Mucosa of descending colon (tissue), 3 donors: ENCODE data around the gene SLC4A4. TPM values are rescaled to one million over a fixed set of nuclear protein-coding genes. Genes with fewer than 3 reads are reported as not detected.

Experiments used
- ATAC-seq: fragments of 200-7000 bp; cut with Tn5 transposase; one replicate; pipeline ENCODE4 v1.9.1; 2020; ENCODE audit warnings: mild to moderate bottlenecking, moderate library complexity
- DNase-seq, 3 donors: peaks; one replicate each; pipeline ENCODE4 v3.0.0-alpha.2; 2020
- H3K36me3 ChIP-seq: fragments of 200-600 bp; one replicate; pipeline ENCODE4 v1.8.0; 2021; ENCODE audit warnings: low read depth, mild to moderate bottlenecking
- H3K4me1 ChIP-seq: fragments of 200-600 bp; one replicate; pipeline ENCODE4 v1.8.0; 2021; ENCODE audit warnings: low read depth, mild to moderate bottlenecking
- H3K4me3 ChIP-seq: fragments of 200-600 bp; one replicate; pipeline ENCODE4 v1.8.0; 2021; ENCODE audit warnings: mild to moderate bottlenecking
- H3K9me3 ChIP-seq: fragments of 200-600 bp; one replicate; pipeline ENCODE4 v1.8.0; 2021; ENCODE audit warnings: mild to moderate bottlenecking
- intact Hi-C, 2 donors: fragments of 100-400 bp; cut with DNase I in 1 of 2; cut with micrococcal nuclease in 1 of 2; formaldehyde crosslinking; loops; one replicate each; pipeline versions ENCODE4 v1.11.0 to v1.11.1; 2022; cut with DNase I, micrococcal nuclease
- total RNA-seq, 3 donors: library from RNA; stranded (reverse); fragmentation: NEBNext Ultra II Directional in 2 of 3; extraction: Animal tissue kit (Norgen Biotek cat#: 25700) in 2 of 3; gene quantifications; one replicate each; pipeline versions ENCODE4 v1.2.1 to v1.2.4, GENCODE V29; 2021 to 2023
- TF ChIP-seq, protein P1 (sequence below): fragments of 200-600 bp; IDR thresholded peaks from one replicate; pipeline ENCODE4 v1.8.0; 2022; ENCODE audit warnings: antibody characterized with exemption, mild to moderate bottlenecking
- donor health status: DM: no; HTN: no; CAD: no; lungs with moderate emphysema.
- donor health status: DM: no; HTN: no; CAD: no.
- donor health status: DM: no; HTN: yes; CAD: no.

SLC4A4 gene
- total RNA-seq, 3 donors from 2014 or later: 102 to 248 (median 165) TPM

DNA sequence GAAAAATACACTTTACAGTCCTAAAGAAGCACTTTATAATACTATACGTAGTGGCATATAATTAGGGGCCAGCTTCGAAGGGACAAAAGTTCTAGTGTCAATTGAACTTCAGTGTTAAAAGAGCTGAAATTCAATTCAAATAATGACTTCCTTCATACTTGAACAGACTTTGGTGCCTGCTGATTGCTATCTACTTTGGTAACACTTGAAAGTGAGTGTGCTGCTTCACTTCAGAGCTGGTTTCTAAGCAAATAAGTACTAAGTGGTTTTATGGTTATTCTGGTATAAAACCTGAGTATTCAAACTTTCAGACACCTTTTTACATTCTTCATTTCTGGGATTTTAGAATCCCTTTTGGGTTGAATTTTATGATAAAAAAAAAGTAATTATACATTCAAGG, 107.0 kb downstream of the SLC4A4 start:
- Histone ChIP-seq H3K36me3 (no peaks in the 10 kb centered on the region), H3K4me3 (no peak overlapping the region), H3K9me3 (no peaks in the 10 kb centered on the region), H3K4me1 (peaks cover 17% of the 10 kb centered on the region)
- intact Hi-C loops: no loop called here
- ATAC-seq (no peak), DNase-seq (no peak)
- TF ChIP-seq, protein P1, sequence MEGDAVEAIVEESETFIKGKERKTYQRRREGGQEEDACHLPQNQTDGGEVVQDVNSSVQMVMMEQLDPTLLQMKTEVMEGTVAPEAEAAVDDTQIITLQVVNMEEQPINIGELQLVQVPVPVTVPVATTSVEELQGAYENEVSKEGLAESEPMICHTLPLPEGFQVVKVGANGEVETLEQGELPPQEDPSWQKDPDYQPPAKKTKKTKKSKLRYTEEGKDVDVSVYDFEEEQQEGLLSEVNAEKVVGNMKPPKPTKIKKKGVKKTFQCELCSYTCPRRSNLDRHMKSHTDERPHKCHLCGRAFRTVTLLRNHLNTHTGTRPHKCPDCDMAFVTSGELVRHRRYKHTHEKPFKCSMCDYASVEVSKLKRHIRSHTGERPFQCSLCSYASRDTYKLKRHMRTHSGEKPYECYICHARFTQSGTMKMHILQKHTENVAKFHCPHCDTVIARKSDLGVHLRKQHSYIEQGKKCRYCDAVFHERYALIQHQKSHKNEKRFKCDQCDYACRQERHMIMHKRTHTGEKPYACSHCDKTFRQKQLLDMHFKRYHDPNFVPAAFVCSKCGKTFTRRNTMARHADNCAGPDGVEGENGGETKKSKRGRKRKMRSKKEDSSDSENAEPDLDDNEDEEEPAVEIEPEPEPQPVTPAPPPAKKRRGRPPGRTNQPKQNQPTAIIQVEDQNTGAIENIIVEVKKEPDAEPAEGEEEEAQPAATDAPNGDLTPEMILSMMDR: no peak

DNA sequence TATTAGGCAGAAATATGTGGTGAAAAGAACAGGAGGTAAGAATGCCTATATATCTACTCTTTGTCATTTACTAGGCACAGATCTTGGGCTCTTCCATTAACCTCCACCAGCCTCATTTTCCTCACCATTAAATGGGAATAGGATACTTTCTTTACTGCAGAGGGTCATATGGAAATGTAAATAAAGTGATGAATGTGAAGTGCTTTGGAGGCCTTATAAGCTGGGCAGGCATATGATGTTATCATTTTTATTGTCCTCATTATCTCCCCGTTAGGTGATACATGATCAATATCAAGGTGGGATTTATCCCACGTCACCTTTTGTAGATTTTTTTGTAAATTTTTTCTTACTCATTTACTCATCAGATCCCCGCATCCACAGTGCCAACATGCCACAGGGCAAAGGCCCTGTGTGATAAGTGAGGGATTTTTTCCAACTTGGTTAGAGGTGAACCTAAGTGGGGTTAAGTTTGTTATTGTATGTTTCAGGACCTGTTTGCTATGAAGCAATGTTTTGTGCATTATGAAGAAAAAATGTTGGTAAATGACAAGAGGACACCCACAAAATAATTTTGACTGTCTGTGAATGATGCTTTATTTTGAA, 107.8 kb downstream of the SLC4A4 start:
- Histone ChIP-seq H3K9me3 (no peaks in the 10 kb centered on the region), H3K36me3 (no peaks in the 10 kb centered on the region), H3K4me3 (no peak overlapping the region), H3K4me1 (peaks cover 17% of the 10 kb centered on the region)
- ATAC-seq: no peak
- no peak for DNase-seq
- TF ChIP-seq, protein P1: no peak
- intact Hi-C loops: no loop called here

DNA sequence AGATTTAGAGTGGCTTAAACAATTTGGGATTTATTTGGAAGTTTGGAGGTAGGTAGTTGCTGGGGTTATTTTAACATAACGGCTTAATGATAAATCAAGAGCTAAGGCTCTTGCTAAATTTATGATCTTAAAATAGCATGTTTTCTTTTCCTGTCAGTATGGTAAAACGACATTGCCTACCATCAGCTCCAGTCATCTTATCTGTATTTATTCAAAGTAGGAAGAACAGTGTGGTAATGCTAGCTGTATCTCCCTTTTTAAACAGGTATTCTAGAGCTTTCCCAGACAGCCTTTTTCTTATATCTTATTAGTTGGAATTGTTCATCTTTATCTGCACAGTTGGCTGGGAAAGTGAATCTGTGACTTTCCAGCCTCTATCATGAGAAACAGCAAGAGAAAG, 110.2 kb downstream of the SLC4A4 start:
- intact Hi-C loops: no loop called here
- no peaks in the 10 kb centered on the region for H3K36me3 ChIP-seq
- no peaks in the 10 kb centered on the region for H3K9me3 ChIP-seq
- TF ChIP-seq, protein P1: no peak
- ATAC-seq (no peak), DNase-seq (no peak)
- no peak overlapping the region for H3K4me3 ChIP-seq
- H3K4me1 ChIP-seq: peaks cover 17% of the 10 kb centered on the region

DNA sequence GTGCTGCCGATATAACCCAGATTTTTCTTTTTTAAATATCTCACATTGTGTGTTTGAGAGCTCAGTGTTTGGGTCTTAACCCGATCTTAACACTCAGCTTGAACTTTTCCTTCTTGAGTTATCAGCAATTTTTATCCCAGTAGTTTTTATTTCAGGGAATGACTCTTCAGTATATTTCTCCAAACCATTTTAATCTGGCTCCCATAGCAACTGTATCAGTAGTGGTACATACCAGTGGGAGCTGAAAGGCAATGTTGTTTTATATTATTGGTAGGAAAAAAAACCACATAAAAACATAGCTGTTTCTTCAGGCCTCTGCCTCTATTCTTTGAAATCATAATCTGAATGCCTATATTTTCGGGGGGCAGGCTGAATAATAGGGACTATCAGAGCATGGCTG, 111.1 kb downstream of the SLC4A4 start:
- no peaks in the 10 kb centered on the region for H3K9me3 ChIP-seq
- intact Hi-C loops: no loop called here
- DNase-seq: no peak
- no peak overlapping the region for H3K4me3 ChIP-seq
- no peaks in the 10 kb centered on the region for H3K36me3 ChIP-seq
- TF ChIP-seq, protein P1: no peak
- ATAC-seq: no peak
- H3K4me1 ChIP-seq: peaks cover 10% of the 10 kb centered on the region

DNA sequence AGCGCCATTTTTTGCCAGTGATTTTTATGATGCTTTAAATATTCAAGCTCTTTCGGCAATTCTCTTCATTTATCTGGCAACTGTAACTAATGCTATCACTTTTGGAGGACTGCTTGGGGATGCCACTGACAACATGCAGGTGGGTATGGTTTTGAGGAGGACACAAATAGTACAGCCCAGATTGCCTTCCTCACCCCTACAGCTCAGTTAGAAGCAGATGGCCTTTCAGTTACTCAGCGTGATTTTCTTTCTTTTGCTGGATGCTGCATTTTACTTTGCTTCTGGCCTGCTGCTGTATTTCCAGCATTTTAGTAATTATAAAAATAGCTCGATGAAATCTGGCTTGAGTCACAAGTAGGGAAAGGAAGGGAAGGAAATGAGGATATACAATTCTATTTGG, 114.7 kb downstream of the SLC4A4 start:
- no peaks in the 10 kb centered on the region for H3K4me1 ChIP-seq
- intact Hi-C loops: no loop called here
- ATAC-seq (no peak), DNase-seq (no peak)
- no peaks in the 10 kb centered on the region for H3K9me3 ChIP-seq
- H3K36me3 ChIP-seq: no peaks in the 10 kb centered on the region
- TF ChIP-seq, protein P1: no peak
- no peak overlapping the region for H3K4me3 ChIP-seq

DNA sequence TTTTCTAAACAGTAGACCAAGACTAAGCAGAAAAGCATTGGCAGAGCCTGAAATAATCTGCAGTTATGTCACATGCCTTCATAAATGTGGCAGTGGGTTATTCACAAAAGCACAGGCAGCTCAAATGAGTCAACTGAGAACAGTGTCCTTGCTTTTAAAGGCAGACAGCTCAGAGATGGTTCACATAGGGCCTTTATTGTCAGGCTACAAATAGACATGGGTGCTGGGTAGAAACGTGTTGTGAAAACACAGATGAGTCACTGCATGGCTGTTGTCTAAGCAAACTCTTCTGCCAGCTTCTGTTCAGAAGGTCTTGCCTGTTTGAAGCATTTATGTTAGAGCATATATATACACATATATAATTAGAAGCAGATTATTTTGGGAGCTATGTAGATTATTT, 118.0 kb downstream of the SLC4A4 start:
- TF ChIP-seq, protein P1: no peak
- ATAC-seq (peak; percentile 90), DNase-seq (no peak)
- intact Hi-C loops: no loop called here
- H3K9me3 ChIP-seq: no peaks in the 10 kb centered on the region
- no peaks in the 10 kb centered on the region for H3K36me3 ChIP-seq
- no peaks in the 10 kb centered on the region for H3K4me1 ChIP-seq
- no peak overlapping the region for H3K4me3 ChIP-seq
